Choroid plexus epithelial cell (primary cell): ENCODE data around the gene ERICH2.

ENCODE experiments used
- DNase-seq: peaks from one replicate; pipeline ENCODE4 v3.0.0-alpha.2; 2010; ENCODE audit warnings: low read depth
- H3K4me3 ChIP-seq: 2 replicates; pipeline ENCODE4 v1.5.1; 2011; ENCODE audit warnings: low read depth, mild to moderate bottlenecking, control low read depth, low read length, moderate library complexity
- CTCF ChIP-seq: conservative IDR thresholded peaks from 2 replicates; pipeline ENCODE4 v1.5.1; 2011; ENCODE audit warnings: low read depth, mild to moderate bottlenecking, control low read depth, inconsistent platforms, low read length, moderate library complexity

Gene ERICH2

GRCh38 chr2:170813611-170814532 lies 43.7 kb downstream of the ERICH2 start:
- DNase-seq: peak; percentile 63
- no peak overlapping the region for H3K4me3 ChIP-seq
- TF ChIP-seq CTCF: no peak

- no peak overlapping the region for H3K4me3 ChIP-seq
- TF ChIP-seq CTCF: no peak
- no peak for DNase-seq
These were observed 44.5 kb downstream of the ERICH2 start for GRCh38 chr2:170814533-170815230.

GRCh38 chr2:170815311-170815710 lies 45.1 kb downstream of the ERICH2 start:
- no peak for TF ChIP-seq CTCF
- H3K4me3 ChIP-seq: no peak overlapping the region
- DNase-seq: no peak

- DNase-seq: peak; percentile 61
- H3K4me3 ChIP-seq: no peak overlapping the region
- TF ChIP-seq CTCF: peak; percentile 78
These were observed 45.7 kb downstream of the ERICH2 start for GRCh38 chr2:170815746-170816503.

GRCh38 chr2:170816504-170817092 lies 46.4 kb downstream of the ERICH2 start, which contains the start of gene GAD1:
GAD1 (plus strand) TSS chr2:170816887; CDS start chr2:170818592, 1,705 bp downstream.
- TF ChIP-seq CTCF: no peak
- DNase-seq: peak; percentile 35
- H3K4me3 ChIP-seq: peak within 1 kb of the TSS; percentile 29
